Skeletal muscle cell (primary cell): ENCODE results near the gene YRDC.

Source experiments
- DNase-seq: peaks from one replicate; pipeline ENCODE4 v3.0.0-alpha.2; 2010; ENCODE audit warnings: low read depth
- H3K4me3 ChIP-seq: 2 replicates; pipeline ENCODE4 v1.5.1; 2011; ENCODE audit warnings: low read depth, mild to moderate bottlenecking, control low read depth, low read length, moderate library complexity

The YRDC gene, protein sequence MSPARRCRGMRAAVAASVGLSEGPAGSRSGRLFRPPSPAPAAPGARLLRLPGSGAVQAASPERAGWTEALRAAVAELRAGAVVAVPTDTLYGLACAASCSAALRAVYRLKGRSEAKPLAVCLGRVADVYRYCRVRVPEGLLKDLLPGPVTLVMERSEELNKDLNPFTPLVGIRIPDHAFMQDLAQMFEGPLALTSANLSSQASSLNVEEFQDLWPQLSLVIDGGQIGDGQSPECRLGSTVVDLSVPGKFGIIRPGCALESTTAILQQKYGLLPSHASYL

GRCh38 chr1:37807555-37808368, at the start of gene YRDC, which contains the start of gene C1orf122:
Gene YRDC, minus strand, starts transcription at chr1:37808208. Its CDS starts 28 bp downstream, at chr1:37808180.
Gene C1orf122, plus strand, starts transcription at chr1:37807790. Its CDS starts 615 bp downstream, at chr1:37808405.
- H3K4me3 ChIP-seq = peak within 1 kb of the TSS; percentile 93
- peak; percentile 70 for DNase-seq

DNA sequence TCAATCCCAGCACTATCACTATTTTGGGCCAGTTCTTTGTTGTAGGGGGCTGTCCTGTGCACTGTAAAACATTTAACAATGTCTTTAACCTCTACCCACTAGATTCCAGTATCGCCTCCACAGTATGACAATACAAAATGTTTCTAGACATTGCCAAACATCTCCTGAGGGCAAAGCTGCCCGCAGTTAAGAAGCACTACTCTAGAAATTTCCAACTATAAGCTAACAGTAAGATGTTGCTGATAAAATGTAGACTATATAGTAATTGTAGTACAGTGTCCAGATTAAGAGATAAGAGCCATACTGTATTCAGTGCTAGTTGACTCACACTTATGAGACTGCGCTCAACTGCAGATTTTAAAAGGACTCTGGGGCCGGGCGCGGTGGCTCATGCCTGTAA, 46.4 kb upstream of the YRDC start:
- H3K4me3 ChIP-seq = no peak overlapping the region

DNA sequence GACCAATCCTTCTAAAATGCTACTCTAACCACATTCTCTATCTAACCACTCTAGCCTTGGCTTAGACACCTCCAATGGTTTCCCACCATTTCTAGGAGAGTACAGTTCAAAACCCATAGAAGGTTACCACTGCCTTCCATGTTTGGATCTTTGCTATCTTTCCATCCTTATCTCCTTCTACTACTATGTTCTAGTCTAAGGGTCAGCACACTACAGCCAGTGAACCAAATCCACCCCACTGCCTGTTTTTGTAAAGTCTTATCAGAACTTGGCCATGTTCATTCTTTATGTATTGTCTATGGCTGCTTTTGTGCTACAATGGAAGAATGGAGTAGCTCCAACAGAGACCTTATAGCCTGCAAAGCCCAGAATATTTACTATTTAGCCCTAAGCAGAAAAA, 45.1 kb upstream of the YRDC start:
- DNase-seq = no peak
- no peak overlapping the region for H3K4me3 ChIP-seq

More for the DNA sequence above, 46.4 kb upstream of the YRDC start:
- DNase-seq = no peak

DNA sequence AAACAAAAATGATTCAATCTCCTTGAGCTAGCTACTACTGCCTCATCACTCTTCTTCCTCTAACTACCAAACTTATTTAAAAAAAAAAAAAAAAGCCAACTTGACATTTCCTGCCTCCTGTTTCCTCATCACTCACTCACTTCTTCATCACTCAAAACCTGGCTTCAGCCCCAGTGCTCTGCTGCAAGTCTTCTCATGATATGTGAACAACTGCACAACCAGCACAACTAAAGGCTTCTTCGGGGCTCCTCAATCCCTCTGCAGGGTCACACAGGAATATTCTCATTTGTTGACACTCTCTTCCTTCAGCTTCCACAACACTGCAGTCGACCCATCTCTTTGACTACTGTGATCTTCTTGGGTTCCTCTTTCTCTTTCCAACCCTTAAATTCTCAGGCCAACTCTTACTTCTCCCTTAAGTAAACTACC, 43.8 kb upstream of the YRDC start:
- H3K4me3 ChIP-seq = no peak overlapping the region
- no peak for DNase-seq

DNA sequence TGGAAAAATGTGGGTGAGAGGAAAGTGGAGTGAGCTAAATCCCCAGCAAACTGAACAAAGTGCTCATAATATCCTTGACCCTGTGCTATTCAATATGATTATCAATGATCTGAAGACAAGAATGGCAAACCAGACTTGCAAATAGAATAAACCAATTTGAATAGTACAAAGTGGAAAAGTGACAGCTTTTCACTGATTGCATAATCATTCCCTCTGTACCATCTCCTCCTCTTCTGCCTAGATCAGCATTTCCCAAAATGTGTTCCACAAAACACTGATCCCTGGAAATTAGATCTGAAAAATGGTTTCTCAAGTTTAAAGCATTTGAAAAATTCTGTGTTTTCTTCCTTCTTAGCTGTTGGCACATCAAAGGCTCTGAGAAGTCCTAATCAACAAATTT, 43.3 kb upstream of the YRDC start:
- no peak overlapping the region for H3K4me3 ChIP-seq
- no peak for DNase-seq

GRCh38 chr1:37850352-37850955, 42.4 kb upstream of the YRDC start:
- no peak for DNase-seq
- no peak overlapping the region for H3K4me3 ChIP-seq

DNA sequence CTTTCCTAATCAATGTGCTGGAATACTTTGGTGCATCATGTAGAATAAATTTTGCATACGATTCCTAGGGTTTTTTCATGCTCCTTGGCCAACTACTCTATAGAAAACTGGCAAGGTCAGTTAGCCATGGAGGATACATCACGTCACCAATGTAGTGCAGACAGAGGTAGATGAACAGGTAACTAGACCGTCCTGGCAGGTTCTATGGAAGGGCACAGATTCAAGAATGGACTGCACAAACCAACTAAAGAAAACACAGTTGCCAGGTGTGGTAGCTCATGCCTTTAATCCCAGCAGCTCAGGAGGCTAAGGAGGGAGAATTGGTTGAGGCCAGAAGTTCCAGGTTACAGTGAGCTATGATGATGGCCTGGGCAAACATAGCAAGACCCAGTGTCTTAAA, 41.5 kb upstream of the YRDC start:
- no peak for DNase-seq
- no peak overlapping the region for H3K4me3 ChIP-seq

- no peak overlapping the region for H3K4me3 ChIP-seq
- no peak for DNase-seq
Measured at GRCh38 chr1:37846647-37847339, 38.8 kb upstream of the YRDC start.

DNA sequence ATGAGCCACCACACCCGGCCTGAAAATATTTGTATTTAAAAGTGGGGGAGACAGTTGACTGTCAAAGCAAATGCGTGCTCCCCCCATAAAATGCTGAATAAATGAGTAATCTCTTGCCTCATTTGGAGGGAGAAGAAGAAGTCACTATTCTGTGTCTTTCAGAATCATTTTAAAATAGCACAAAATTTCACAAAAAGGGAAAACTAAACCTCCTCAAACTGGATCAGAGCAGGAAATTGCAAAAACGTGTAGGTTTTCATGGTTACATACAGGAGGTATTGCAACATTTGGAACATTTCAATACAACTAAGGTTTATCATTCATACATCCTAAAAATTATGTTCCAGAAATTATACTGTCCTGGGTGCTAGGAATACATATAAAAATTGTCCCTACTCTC, 37.8 kb upstream of the YRDC start:
- H3K4me3 ChIP-seq = no peak overlapping the region

GRCh38 chr1:37845049-37845646, 37.1 kb upstream of the YRDC start:
- no peak overlapping the region for H3K4me3 ChIP-seq
- no peak for DNase-seq

More for the DNA sequence above, 37.8 kb upstream of the YRDC start:
- DNase-seq = no peak

DNA sequence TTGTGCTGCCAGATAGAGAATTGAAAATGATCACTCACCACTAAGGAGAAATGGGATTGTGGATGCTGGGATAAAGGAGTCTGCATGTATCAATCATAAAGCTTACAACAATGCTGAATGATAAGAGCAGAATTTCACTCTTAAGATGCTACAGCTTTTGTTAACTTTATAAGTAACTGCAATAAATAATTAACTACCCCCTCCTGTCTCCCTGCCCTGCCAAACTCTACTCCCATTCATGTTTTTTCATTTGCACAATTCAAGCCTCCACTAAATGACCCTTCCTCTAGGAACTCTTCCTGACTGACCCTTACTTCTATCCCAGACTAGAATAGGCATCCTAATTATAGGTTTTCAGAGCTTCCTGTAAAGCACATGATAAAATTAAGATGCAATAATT, 36.5 kb upstream of the YRDC start:
- no peak overlapping the region for H3K4me3 ChIP-seq
- DNase-seq = no peak

DNA sequence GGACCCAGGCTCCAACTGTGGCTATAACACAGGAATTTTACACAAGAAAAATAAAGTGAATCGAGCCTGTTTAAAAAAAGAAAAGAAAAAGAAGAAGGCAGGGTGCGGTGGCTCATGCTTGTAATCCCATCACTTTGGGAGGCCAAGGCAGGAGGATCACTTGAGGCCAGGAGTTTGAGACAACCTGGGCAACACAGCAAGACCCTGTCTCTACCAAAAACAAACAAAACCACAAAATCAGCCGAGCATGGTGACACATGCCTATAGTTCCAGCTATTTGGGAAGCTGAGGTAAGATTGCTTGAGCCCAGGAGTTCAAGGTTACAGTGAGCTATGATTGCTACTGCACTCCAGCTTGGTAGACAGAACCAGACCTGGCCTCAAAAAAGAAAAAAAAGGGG, 33.6 kb upstream of the YRDC start:
- H3K4me3 ChIP-seq = no peak overlapping the region
- no peak for DNase-seq

- no peak for DNase-seq
- H3K4me3 ChIP-seq = no peak overlapping the region
Measured at GRCh38 chr1:37840711-37841110, 32.7 kb upstream of the YRDC start.

GRCh38 chr1:37839676-37840075, 31.7 kb upstream of the YRDC start:
- H3K4me3 ChIP-seq = no peak overlapping the region
- no peak for DNase-seq

DNA sequence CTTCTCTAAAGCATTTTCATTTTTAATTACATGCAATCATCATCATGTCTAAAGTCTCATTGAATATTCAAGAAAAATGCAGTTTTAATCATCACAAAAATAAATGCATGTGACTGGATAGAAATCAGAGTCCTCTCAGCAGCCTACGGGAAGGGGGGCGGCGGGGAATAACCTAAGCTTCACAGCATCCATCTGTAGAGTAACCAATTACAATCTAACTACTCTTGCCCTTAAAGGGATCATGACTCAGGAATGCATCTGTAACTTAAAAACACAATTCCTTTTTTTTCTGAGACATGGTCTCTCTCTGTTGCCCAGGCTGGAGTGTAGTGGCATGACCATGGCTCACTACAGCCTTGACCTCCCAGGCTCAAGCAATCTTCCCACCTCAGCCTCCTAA, 28.8 kb upstream of the YRDC start:
- no peak overlapping the region for H3K4me3 ChIP-seq
- no peak for DNase-seq

- H3K4me3 ChIP-seq = no peak overlapping the region
- DNase-seq = no peak
Measured at GRCh38 chr1:37831809-37832208, 23.8 kb upstream of the YRDC start.

DNA sequence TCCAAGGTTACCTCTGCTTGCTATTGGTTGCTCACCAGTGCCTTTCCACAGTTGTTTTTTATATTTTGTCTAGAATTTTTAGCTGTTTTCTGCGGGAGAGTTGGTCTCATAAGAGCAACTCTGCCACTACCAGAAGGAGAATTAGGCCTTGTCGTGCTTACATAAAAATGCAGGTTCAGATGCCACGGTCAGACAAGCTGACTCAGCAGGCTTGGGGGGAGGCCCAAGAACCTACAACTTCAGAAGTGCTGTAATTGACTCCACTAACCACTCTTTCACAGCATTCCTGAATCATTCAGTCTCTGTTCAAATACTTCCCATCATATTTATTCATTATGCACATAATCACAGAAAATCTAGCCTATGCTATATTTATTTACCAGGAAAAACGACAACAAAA, 23.1 kb upstream of the YRDC start:
- DNase-seq = no peak
- H3K4me3 ChIP-seq = no peak overlapping the region

DNA sequence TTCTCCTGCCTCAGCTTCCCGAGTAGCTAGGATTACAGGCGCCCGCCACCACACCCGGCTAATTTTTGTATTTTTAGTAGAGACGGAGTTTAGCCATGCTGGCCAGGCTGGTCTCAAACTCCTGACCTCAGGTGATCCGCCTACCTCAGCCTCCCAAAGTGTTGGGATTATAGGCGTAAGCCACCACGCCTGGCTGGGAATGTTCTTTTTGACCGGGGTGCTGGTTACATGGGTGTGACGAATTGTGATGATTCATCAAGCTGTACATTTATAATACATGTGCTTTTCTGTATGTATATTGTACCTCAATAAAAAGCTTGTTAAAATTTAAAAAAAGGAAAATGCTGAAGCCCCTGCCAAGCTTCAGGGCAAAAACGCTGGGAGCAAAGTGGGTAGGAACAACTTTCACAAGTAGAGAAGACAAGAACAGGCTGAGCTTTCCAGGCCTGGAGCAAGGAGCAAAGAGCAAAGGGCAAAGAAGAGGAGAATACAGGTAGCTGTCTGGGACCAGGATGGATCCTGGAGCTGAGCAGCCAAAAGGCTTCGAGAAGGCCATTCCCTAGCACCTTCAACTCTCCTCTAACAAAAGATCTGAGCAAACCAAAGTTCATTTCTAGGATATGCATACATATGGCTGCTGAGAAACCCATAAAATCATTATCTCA, 20.5 kb upstream of the YRDC start:
- no peak overlapping the region for H3K4me3 ChIP-seq
- no peak for DNase-seq

GRCh38 chr1:37825506-37825905, 17.5 kb upstream of the YRDC start:
- no peak for DNase-seq
- H3K4me3 ChIP-seq = no peak overlapping the region
